Breast epithelium (tissue), 3 donors: ENCODE results near the gene TRIM66.

Experiments
- CTCF ChIP-seq, 3 donors: fragments of 450-650 bp; IDR thresholded peaks; one replicate each; pipeline ENCODE4 v1.5.1; 2016 to 2017; ENCODE audit warnings: antibody characterized with exemption in 3 of 3, mild to moderate bottlenecking in 3 of 3, moderate library complexity in 3 of 3
- POLR2A ChIP-seq: fragments of 450-650 bp; IDR thresholded peaks from one replicate; pipeline ENCODE4 v1.6.1; 2016; ENCODE audit warnings: antibody characterized with exemption, mild to moderate bottlenecking, moderate library complexity
- POLR2AphosphoS5 ChIP-seq, 3 donors: sonication (generic); formaldehyde crosslinking; IDR thresholded peaks; one replicate each; pipeline ENCODE4 v1.6.1; 2017; ENCODE audit warnings: antibody characterized with exemption in 3 of 3

GRCh38 chr11:8586184-8586583 is 96.3 kb downstream of the TRIM66 start:
- TF ChIP-seq CTCF (IDR thresholded peaks at IDR 0.05) (no peak), POLR2A (no peak), POLR2AphosphoS5 (IDR thresholded peaks at IDR 0.05) (no peak)
